Measurements from ENCODE around the gene CCN2. TPM values are rescaled to one million over a fixed set of nuclear protein-coding genes. Genes with fewer than 3 reads are reported as not detected.

CCN2 gene
- total RNA-seq, 1 experiment from 2014 or later: 16.1 TPM

GRCh38 chr6:131948692-131949619, 2.2 kb downstream of the CCN2 start:
- ChIA-PET POLR2A (interaction anchor here (1.5 kb wide), 1 partner anchor 10 kb away, joined by 4 read pairs; no protein-coding TSS in a partner anchor), CTCF (no interaction called here)
- Histone ChIP-seq H3K4me1 (peaks cover 11% of the 10 kb centered on the region), H3K4me3 (ENCODE audit: low read depth, low read length) (no peak overlapping the region), H3K27me3 (replicated peaks; ENCODE audit: control insufficient read depth, insufficient read depth, low read length) (no peaks in the 10 kb centered on the region), H3K9me3 (peaks cover 4% of the 10 kb centered on the region; the same call in 1 of the 2 replicates), H3K36me3 (ENCODE audit: control insufficient read depth, insufficient read depth, low read length) (peaks cover 7% of the 10 kb centered on the region)
- TSS peak; percentile 58 for BruUV-seq (replicated peaks)
- intact Hi-C loops (cut with micrococcal nuclease; ENCODE audit: unreplicated experiment): no loop called here
- H3K27me3 Mint-ChIP-seq (ENCODE audit: insufficient read depth, unreplicated experiment): no peaks in the 10 kb centered on the region
- no peak overlapping the region for H3K27ac Mint-ChIP-seq (ENCODE audit: unreplicated experiment)
- peaks cover 4% of the 10 kb centered on the region for H3K4me1 Mint-ChIP-seq (ENCODE audit: low read depth, unreplicated experiment)
- H3K4me3 Mint-ChIP-seq (ENCODE audit: unreplicated experiment): peak overlapping the region; percentile 84
- peaks cover 26% of the 10 kb centered on the region for H3K36me3 Mint-ChIP-seq (ENCODE audit: insufficient read depth, unreplicated experiment)
- no peaks in the 10 kb centered on the region for H3K9me3 Mint-ChIP-seq (ENCODE audit: unreplicated experiment)
- no peak for DNase-seq
- no peak for TF ChIP-seq CTCF (IDR thresholded peaks at IDR 0.05; ENCODE audit: insufficient read depth in 1 of 2, low read depth in 1 of 2, low read length in 1 of 2, severe bottlenecking in 1 of 2, unreplicated experiment in 1 of 2)

GRCh38 chr6:131947986-131948661, 3.0 kb downstream of the CCN2 start:
- CTCF ChIA-PET: interaction anchor here (0.6 kb wide), 1 partner anchor 32 kb away, joined by 3 read pairs; no protein-coding TSS in a partner anchor
- no TSS peak for BruUV-seq (replicated peaks)

More at GRCh38 chr6:131947986-131948661, 3.0 kb downstream of the CCN2 start:
- Mint-ChIP-seq H3K27ac (ENCODE audit: unreplicated experiment) (no peak overlapping the region), H3K36me3 (ENCODE audit: insufficient read depth, unreplicated experiment) (peaks cover 26% of the 10 kb centered on the region), H3K4me1 (ENCODE audit: low read depth, unreplicated experiment) (no peaks in the 10 kb centered on the region), H3K4me3 (ENCODE audit: unreplicated experiment) (no peak overlapping the region), H3K27me3 (ENCODE audit: insufficient read depth, unreplicated experiment) (no peaks in the 10 kb centered on the region), H3K9me3 (ENCODE audit: unreplicated experiment) (no peaks in the 10 kb centered on the region)
- no peak for TF ChIP-seq CTCF (IDR thresholded peaks at IDR 0.05; ENCODE audit: insufficient read depth in 1 of 2, low read depth in 1 of 2, low read length in 1 of 2, severe bottlenecking in 1 of 2, unreplicated experiment in 1 of 2)
- intact Hi-C loops (cut with micrococcal nuclease; ENCODE audit: unreplicated experiment): no loop called here
- peaks cover 11% of the 10 kb centered on the region for H3K4me1 ChIP-seq
- H3K4me3 ChIP-seq (ENCODE audit: low read depth, low read length): no peak overlapping the region
- H3K36me3 ChIP-seq (ENCODE audit: control insufficient read depth, insufficient read depth, low read length): peaks cover 7% of the 10 kb centered on the region
- peaks cover 4% of the 10 kb centered on the region; the same call in 1 of the 2 replicates for H3K9me3 ChIP-seq
- POLR2A ChIA-PET: interaction anchor here (0.8 kb wide), 1 partner anchor 49 kb away, joined by 3 read pairs; no protein-coding TSS in a partner anchor
- no peaks in the 10 kb centered on the region for H3K27me3 ChIP-seq (replicated peaks; ENCODE audit: control insufficient read depth, insufficient read depth, low read length)
- no peak for DNase-seq
